Sigmoid colon (tissue), 4 donors: ENCODE data around the gene ALDH1L2.

Experiments
- CTCF ChIP-seq, 4 experiments: fragments of 450-650 bp in 3 of 4; fragments of 200-600 bp in 1 of 4; IDR thresholded peaks; one replicate each; pipeline ENCODE4 v1.5.1; 2016 to 2019; ENCODE audit warnings: antibody characterized with exemption in 4 of 4, mild to moderate bottlenecking in 3 of 4, moderate library complexity in 2 of 4
- EP300 ChIP-seq, 4 donors: sonication (generic); formaldehyde crosslinking; IDR thresholded peaks; one replicate each; pipeline ENCODE4 v1.6.1; 2017; ENCODE audit warnings: antibody characterized with exemption in 4 of 4
- POLR2A ChIP-seq, 2 donors: fragments of 450-650 bp; IDR thresholded peaks; one replicate each; pipeline ENCODE4 v1.6.1; 2016; ENCODE audit warnings: antibody characterized with exemption in 2 of 2, mild to moderate bottlenecking in 2 of 2, moderate library complexity in 2 of 2
- POLR2AphosphoS5 ChIP-seq, 4 donors: sonication (generic); formaldehyde crosslinking; IDR thresholded peaks; one replicate each; pipeline ENCODE4 v1.6.1; 2017; ENCODE audit warnings: antibody characterized with exemption in 4 of 4

GRCh38 chr12:105104762-105105161 is 20.5 kb upstream of the ALDH1L2 start:
- TF ChIP-seq CTCF (IDR thresholded peaks at IDR 0.05) (no peak), POLR2A (IDR thresholded peaks at IDR 0.05) (no peak), POLR2AphosphoS5 (IDR thresholded peaks at IDR 0.05) (no peak), EP300 (IDR thresholded peaks at IDR 0.05) (no peak)
